GM18873 (cell line): ENCODE data around the gene SH3BP5.

Source experiments
- ATAC-seq: cut with Tn5 transposase; IDR thresholded peaks from one replicate; pipeline ENCODE4 v1.9.1; 2021; ENCODE audit warnings: mild to moderate bottlenecking, moderate library complexity, moderate number of reproducible peaks; ENCODE audit not compliant: unreplicated experiment, low FRiP score

SH3BP5 gene

DNA sequence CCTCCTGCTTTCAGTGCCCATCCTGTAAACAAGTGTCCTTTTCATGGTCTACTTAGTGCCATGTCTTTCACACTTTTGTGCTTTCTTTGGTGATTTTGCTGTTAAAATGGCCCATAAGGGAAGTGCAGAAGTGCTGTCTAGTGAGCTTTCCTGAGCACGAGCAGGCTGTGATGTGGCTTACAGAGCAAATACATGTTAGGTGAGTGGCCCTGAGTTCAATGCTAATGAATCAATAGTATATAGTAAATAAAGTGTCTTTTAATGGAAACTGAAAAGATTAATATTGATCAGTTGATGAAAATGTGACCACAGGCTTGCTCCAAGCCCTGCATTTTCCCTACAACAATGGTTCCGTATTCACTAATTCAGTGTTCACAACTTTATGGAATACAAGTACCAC lies 5.7 kb downstream of the SH3BP5 start:
- ATAC-seq, result no peak

DNA sequence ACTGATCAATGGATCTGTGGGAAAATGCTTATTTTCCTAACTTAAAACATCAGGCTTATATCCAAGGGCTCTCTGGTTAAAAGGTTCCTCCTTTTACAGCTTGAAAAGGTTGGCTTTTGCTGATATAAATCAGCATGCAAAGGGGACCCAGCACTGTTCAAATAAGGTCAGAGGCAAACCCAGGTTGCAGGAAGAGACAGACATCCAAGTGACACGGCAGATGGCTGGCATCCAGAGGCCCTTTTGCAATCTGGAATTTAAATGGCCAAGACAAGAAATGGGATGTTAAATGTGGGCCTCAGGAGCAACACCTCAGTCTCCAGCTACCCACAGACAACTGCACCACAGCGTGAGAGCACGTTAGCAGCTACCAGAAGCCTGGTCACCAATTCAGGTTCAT lies 6.3 kb downstream of the SH3BP5 start:
- no peak for ATAC-seq

DNA sequence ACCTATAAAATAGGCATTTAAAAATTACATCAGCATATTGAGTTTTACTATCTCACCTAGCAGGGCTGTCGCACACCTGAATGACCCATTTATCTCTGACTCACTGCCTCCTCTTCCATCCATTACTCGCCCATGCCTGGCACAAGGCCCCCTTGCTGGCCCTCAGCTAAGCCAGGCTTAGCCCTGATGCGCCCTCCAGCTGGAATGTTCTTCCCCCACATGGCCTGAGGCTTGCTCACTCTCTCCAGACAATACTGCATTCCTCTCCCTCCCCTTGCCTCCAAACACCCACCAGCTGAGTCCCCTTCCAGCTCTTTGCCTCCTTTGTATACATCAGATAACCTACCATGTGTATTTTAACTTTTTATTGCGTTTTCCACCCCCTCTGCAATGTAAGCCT lies 7.2 kb downstream of the SH3BP5 start:
- ATAC-seq, result no peak

- ATAC-seq, result no peak
These were observed 8.0 kb downstream of the SH3BP5 start for GRCh38 chr3:15324379-15324808.

DNA sequence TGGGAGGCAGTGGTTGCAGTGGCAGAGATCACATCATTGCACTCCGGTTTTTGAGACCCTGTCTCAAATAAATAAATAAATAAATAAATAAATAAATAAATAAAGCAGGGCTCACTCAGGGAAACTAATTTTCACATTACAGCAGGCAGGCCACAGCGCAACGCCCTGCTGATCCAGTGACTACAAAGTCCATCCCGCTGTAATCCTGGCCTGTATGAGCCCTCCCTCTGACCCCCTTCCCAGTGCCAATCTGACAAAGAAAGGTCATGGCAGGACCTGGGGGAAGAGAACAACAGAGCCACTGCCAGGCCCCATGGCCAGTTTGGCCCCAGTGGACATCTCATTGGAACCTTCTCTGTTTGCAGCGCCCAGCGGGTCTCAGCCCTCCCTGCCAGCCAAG lies 9.3 kb downstream of the SH3BP5 start:
- no peak for ATAC-seq

DNA sequence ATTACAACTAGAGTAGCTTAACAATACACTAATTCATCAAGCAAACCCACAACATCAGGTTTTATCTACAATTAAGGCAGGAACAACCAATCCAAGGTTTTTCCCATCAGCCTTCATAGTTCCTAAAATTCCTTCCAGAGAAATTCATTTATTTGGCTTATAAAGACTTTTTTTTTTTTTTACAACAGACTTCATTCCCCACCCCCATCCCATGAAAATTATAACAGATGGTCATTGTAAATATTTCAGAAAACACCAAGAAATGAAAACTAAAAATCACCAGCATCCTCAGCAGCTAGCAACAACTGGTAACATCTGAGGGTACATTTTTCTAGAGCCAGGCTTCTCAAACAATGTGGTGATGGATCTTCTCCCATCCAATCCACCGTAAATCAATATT lies 11.0 kb downstream of the SH3BP5 start:
- ATAC-seq, result no peak

DNA sequence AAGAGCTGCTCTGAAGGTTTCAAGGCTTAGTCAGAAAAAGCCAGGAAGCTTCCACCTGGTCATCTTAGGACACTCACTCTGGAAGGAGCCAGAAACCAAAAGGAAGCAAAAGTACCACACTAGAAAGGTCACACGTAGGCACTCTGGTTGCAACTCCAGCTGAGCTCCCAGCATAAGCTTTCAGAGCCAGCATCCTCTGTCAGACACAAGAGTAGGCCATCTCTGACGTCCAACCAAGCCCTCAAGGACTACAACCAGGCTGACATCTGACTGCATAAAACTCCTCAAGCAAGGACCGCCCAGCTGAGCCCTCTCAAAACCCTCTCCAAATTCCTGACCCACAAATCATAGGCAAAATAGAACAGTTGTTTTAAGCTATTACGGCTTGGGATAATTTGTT lies 12.8 kb downstream of the SH3BP5 start:
- ATAC-seq, result no peak

DNA sequence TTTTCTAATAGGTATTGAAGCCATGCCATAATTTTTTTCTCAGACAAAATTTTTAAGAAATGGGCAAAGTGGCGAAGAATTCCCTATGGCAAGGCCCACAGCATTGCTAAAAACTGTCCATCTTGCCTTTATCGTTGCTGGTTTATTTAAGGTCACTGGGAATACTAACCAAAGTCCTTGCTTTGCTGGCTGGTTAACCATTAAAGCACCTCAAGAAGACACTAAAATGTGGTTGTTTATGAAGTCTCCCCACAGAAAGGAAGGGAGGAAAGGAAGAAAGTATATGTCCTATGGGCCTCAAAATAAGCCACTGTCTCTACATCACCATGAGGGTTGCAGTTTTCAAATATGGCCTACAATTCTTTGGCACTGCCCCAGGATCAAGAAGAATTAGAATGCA lies 13.2 kb downstream of the SH3BP5 start:
- no peak for ATAC-seq

- ATAC-seq, result no peak
These were observed 13.7 kb downstream of the SH3BP5 start for GRCh38 chr3:15318661-15319060.

DNA sequence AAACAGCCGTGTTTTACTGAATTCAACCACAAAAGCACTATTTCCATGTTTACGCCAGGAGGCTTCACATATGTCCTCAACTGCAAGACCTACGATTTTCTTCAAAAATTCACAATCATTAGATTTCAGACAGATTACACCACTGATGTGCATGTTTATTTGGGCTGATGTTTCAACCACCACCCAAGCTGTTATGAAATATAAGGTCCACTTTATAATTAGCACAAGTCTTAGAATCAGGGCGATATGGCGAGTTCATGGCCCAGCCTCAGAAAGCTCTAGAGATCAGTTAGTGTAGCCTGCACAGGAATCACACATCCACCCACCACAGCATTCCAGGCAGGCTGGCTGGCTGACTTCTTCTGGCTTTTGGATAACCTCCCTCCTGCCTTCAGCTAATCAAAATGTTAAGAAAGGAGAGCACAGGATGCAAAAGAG lies 15.4 kb downstream of the SH3BP5 start:
- ATAC-seq, result no peak

DNA sequence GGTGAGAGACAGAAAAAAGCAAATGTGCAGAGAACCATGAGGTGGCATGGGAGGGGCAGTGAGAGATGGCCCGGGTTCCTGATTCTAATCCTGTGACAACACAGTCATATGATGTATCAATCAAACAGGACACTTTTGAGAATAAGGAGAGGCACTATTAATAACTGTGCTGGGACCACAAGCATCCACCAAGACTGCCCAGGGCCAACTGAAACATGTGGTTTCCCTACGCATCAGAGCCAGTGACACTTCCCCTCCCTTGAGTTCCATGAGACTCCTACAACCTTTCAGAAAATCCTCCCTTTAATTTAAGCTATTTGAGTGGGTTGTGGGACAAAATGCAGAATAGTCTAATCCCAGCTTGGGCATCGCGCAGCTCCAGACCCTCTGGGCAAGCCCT lies 17.4 kb downstream of the SH3BP5 start:
- no peak for ATAC-seq

DNA sequence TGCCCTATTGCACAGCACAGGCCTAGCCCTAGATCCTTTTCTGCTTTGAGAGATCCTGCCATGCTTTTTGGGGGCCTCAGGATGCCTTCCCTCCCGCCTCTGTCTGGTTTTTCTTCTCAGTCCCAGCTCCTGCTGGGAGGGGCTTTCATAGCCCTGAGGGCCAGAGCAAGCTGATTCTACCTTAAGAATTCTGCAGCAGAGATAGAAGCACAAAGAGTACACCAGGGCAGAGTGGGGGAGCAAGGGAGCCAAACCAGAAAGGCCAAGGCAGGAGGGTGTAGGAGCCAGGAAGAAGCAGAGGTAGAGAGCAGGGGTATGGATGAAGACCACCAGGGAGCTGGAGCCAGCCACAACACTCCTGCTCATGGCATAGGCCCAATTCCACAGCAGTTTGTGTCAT lies 18.1 kb downstream of the SH3BP5 start:
- ATAC-seq, result no peak

GRCh38 chr3:15313461-15313860 lies 18.9 kb downstream of the SH3BP5 start:
- ATAC-seq, result no peak

GRCh38 chr3:15312550-15312949 lies 19.8 kb downstream of the SH3BP5 start:
- ATAC-seq, result no peak

- peak; percentile 83 for ATAC-seq
These were observed 21.7 kb downstream of the SH3BP5 start for GRCh38 chr3:15310491-15311370.

DNA sequence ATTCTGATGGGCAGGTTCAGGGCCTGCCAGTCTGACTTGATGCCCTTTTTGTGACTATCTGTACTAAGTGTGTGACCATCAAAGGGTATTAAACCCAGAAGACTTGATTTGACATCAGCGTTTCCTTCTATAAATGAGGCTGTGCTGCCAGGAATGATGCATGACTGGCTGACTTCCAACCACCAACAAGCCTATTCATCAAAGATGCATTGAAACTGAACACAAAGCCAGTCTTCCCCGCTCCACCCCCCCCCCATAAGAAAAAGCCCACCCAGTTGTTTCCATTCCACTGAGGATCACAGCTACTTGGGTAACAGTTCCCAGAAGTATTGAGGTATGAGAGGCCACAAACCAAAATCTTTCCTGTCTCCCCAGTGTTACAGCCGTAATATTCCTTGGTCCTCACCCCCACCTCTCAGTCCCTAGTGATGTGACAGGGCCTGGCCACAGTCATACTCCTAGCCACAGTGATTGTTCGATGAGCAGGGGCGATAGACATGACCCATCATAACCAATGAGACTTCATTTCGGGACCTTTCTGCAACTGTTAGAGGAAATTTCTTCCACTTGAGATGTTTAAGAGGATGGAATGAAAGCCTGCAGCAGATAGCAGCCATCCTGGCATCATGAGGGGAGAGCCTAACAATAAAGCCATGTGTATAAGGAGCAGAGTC lies 22.6 kb downstream of the SH3BP5 start:
- no peak for ATAC-seq

DNA sequence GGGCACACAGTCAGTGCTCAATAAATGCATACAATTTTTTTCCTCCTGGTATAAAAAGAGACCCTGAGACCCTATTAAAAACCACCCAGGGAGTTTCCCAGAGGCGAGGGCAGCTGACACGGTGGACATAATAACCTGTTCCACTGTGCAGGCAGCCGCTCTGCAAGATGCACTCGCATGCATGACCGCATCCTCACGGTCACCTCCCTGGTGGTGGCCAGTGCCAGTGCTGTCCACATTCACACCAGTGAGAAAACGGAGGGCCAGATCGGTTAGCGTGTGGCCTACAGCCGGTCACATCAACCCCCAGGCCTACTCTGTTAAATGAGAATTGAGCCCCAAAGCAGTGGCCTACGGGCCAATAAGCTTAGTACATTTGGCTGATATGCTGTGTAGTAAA lies 24.8 kb downstream of the SH3BP5 start:
- no peak for ATAC-seq

- ATAC-seq, result no peak
These were observed 25.4 kb downstream of the SH3BP5 start for GRCh38 chr3:15306979-15307359.

DNA sequence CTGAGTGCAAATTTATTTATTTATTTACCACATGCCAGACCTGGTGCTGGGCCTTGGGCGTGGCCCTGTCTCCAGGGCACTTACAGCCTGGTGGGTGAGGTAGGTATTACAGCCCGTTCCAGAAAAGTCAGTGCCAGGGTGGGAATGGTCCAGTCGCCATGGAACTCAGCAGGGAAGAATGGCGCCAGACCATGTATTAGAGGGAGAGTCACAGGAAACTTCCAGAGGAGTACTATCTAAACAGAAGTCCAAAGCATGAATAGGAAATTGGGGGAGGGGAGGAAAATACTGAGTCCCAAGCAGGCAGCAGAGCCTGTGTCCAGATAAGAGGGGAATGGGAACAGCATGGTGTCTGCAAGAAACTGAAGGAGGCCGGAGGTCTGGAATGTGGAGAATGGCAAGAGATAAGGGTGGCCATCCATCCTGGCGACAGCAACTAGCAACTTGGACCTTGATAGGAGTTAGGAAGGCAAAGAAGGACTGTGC lies 27.0 kb downstream of the SH3BP5 start:
- no peak for ATAC-seq

- no peak for ATAC-seq
These were observed 28.7 kb downstream of the SH3BP5 start for GRCh38 chr3:15303728-15304127.

GRCh38 chr3:15303216-15303615 lies 29.2 kb downstream of the SH3BP5 start:
- ATAC-seq, result no peak

DNA sequence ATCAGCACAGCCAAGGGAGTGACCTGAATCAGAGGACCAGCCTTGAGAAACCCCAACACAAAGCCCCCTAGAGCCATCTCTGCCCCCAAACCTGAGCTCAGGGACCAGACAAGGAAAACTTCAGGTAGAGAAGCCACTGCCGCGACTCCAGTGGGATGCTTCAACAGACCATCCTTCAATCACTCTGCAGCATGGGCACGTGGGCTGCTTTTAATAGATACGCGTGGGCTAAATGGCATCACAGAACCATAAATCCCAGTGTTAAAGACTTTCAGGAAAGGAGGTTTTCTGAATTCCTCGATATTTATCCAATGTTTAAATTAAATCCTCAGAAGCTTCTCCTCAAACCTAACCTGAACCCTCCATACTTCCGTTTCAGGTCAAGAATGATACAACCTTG lies 30.6 kb downstream of the SH3BP5 start:
- ATAC-seq, result no peak
